Cortex of kidney (tissue), 1 donor: ENCODE data around the gene DUSP3.

Experiments
- DNase-seq: peaks from one replicate; lab custom pipeline; 2025; lab: John Stamatoyannopoulos, UW

DUSP3 gene

DNA sequence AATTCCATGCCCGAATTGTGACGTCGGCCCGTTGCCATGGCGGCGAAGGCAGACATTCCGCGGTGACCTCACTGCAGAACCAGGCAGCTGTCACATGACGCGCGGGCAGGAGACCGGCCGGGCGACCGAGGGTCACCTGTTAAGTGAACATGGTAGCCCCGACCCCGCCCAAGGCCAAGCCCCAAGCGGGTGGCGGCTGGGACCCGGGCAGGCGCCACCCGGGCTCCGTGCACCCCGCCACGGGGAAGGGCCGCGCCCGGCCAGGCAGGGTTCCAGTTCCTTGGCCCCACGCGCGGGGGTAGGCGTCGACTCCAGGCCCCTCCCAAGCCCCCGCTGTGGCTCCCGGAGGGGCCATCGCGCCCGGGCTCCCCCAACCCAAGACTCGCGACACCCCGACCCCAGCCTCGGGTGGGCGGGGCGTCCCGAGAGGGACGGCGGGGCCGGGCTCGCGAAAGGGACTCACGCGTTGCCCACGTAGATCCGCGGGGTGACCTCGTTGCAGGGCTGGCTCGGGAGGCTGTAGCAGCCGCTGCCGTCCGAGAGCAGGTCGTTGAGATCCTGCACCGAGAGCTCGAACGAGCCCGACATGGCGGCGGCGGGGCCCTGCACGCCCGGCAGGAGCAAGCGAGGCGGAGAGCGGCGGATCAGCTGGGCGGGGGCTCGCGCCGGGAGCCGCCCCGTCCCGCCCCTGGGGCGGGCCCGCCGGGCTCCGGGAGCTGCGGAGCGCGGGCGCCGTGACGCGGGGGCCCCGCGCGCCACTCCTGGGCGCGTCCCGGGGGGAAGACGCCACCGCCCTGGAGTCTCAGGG, at the start of gene DUSP3:
TSS of gene DUSP3 (minus strand) at position 641 of the 808 bp plus-strand sequence. CDS start at position 588, 53 bp downstream.
- peak; percentile 56 for DNase-seq

DNA sequence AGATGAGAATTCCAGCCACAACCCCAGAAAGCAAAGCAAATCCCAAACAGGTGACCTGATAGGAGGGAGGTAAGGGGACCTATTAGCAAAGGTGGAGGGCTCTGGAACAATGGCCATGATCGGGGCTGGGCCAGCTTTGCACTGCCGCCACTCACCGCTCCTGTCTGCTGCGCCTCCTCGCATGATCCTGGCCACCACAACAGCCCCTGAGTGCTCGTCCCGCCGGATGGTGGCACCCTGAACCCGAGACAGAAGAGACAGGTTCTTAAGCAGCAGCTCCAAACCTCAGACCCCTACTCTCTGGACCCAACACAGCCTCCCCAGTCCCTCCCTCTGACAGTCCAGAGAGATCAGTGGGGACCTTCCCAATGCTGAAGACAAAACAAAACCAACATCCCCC, 48.8 kb upstream of the DUSP3 start:
- no peak for DNase-seq

DNA sequence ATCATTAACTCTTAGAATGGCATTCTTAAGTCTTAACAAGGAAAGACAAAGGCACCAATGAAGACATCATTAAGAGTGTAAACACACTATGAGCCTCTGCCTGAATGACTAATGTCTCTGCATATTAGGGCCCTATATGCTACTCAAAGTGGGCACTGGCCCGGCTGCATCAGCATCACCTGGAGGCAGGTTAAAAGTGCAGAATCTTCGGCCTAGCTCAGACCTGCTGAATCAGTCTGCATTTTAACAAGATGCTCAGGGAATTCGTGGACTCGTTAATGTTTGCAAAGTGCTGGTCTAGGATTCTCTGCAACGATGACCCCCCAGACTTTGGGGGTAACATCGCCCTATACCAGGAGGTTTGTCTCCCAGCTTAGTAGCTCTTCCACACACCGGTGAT, 47.4 kb upstream of the DUSP3 start:
- no peak for DNase-seq

DNA sequence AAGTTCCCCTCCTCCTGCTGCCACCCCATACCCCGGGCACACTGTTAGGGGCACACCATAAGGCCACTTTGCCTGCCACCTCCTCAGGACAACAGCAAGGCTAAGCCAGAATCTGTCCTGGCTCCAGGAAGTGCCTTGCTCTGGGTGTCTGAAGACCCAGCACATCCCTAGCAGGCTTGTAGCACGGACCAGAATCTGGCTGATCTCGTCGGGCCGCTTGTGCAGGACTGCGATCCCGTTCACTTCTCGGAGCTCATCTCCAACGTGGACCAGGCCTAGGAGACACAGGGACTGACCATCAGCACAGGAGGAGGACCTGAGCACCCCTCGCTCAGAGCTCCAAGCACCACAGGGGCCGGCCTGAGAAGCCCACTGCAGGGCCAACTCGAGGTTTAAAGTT, 46.8 kb upstream of the DUSP3 start:
- DNase-seq, result no peak

DNA sequence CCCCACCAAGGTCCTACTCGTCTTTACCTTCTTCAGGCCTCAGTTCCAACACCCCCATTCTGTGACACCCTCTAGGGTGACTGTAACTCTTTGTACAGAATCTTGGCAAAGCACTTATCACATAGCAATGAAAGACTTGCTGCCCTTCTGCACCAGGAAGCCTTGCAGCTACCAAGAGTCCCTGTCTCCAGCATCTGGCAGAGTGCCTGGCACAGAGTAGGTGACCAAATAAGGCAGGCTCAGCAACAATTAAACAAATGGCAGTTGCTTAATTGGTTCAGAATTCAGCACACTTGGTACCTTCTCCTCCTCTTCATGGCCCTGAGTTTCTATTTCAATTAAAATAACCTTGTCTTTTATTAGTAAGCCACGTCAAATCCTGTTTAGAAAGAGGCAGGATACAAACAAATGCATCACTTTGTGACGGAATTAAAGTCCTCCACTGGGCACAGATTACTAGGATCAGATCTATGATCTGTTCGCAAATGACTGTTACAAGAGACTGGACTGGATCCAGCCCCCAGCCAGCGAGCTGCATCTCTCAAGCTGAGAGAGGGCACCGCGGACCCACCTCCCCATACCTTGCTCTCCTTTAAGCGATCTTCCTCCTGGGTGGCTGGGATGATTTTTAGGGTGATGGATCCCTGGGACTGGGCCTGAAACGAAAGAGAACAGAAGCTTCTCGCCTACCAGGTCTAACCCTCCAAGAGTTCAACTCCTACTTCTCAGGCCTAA, 44.7 kb upstream of the DUSP3 start:
- DNase-seq, result no peak

DNA sequence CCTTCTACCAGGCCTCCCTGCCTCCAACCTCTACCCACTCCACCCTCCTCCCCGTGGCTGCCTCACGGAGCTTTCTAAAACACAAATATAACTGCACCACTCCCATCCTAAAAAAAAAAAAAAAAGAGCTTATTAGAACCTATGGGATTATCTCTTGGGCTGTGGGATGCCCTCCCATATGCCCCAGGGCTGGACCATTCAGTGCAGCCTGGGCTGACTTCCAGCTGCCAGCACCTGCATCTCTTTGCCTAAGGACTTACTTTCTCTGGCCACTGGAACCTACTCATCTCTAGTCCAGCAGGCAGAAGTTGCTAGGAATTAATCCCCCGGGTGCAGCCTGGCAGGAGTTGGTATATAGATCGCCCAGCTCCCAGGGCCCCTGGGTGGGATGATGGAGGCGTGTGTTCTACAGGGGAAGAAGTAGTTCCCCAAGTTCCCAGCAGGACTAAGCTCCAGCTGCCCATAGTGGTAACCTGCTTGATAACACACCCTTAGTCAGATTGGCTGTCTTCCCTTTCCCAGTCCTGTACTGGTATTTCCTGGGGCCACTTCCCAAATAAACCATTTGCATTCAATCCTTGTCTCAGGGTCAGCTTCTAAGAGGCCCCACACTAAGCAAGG, 43.9 kb upstream of the DUSP3 start:
- no peak for DNase-seq

DNA sequence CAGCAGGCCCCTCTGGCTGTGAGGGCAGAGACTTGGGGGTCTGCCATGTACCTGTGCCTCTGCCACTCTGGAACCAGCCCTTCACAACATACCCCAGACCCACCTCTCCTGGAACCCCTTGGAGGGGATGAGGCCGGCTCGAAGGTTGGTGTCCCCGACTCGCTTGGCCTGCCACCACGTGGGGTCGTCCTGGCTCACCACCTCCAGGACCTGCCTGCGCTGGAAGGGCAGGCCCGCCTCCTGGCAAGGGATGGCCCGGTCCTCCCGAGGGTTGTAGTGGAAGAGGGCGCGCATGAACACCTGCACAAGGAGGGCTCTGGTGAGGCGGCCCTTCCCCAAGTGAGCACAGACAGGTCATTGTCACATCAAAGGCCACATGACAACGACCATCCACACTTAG, 42.0 kb upstream of the DUSP3 start:
- no peak for DNase-seq

DNA sequence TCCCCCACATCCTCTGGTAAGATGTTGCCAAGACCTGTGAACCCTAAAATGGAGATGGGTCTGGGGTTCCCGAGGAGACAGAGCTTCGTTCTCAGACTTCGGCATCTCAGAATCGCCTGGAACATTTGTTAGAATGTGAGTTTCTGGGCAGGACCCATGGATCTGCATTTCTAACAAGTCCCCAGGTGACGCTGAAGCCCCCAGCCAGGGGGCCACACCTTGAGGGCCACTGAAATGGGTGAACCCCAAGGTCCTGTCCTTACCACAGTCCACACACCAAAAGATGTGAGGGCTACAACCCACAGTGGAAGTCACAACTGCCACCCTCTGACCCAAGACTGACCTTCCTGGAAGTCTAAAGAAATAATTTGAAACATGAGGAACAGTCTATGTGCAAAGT, 40.2 kb upstream of the DUSP3 start:
- no peak for DNase-seq

DNA sequence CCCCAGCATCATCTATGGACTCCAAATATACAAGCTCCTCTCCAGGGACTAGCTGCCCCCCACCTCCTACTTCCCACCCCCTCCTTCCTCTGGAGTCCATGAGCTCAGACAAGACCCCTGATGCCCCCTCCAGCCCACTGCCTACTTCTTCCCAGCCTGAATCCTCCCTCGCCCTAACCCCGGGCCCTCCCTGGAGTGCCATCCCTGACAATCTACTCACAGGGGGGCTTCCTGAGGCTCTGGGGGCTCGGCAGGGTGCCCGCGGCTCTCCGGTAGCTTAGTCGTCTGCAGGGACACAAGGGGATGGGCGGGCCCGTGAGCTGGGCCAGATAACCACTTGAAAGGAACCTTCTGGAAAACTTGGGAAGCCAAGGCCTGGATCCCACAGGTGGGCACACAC, 39.0 kb upstream of the DUSP3 start:
- DNase-seq, result no peak

DNA sequence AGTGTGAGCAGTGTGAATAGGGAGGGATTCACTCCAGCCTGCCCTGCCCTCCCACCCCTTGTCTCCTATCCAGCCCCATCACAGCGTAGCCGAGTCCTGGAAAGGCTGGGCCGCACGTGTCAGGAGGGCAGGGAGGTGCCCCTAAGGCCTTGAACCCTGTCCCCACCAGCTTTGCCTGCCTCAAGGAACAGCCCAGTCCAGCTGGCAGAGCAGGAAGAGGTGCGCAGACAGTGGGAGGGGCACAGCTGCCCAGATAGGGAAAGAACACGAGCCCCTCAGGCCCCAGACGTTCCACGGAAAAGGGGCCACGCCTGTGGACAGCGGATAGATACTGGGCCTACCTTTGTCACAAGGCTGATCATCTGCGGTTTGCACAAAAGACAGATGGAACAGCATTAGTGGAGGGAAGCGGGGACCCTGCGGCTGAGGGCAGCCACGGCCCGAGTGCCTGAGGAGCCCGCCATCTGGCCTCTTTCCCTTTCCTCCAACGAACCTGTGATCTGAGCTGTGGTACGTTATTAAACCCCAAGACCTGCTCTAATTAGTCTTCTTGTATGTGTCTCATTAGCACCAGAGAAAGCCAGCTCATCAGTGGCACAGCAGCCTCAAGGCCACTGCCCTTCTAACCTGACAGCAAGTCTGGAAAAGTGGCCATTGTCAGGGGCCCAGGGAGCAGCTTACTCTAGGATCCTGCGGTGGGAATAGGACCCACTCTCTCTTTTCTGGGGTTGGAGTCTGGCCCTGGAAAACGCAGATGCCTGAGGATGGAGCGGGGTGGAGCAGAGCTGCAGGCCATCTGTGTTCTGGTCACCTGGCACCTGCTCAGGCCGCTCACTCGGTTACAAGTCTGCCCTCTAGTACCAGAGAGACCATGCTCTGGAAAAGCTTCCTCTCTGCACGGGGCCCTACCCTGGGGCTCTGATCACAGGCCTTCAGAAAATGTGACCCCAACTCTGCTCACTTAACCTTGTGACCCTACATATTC, 37.9 kb upstream of the DUSP3 start:
- DNase-seq, result no peak

DNA sequence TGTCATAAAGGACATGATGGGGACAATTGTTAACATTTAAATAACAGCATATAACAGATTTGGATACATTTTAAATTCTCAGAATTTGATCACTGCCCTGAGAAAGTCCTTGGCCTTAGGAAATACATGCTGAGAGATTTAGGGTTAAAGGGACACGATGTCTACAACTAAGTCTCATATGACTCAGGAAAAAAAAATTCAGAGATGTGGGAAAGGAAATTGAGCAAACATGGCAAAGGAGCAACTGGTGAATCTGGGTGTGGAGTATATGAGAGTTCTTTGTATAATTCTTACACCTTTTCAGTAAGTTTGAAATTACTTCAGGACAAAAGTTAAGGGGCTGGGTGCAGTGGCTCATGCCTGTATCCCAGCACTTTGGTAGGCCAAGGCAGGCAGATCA, 35.9 kb upstream of the DUSP3 start:
- DNase-seq, result no peak

DNA sequence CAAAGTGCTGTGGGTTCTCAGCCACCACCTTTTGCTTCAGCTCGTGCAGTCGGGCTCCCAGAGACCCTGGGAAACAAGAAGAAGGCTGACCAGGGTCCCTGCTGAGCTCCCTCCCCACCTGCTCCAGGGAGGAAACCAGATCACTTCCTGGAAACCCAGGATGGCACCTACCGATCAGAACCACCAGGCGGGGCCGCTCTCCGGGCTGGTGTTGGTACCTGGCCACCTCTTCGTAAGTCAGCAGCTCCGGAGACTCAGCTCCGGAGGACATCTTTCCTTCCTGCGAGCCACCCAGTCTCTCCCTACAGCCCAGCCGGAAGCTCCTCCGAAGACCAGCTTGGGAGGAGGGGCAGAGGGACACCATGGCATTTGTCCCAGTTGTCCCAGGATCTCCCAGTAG, 35.2 kb upstream of the DUSP3 start:
- no peak for DNase-seq

DNA sequence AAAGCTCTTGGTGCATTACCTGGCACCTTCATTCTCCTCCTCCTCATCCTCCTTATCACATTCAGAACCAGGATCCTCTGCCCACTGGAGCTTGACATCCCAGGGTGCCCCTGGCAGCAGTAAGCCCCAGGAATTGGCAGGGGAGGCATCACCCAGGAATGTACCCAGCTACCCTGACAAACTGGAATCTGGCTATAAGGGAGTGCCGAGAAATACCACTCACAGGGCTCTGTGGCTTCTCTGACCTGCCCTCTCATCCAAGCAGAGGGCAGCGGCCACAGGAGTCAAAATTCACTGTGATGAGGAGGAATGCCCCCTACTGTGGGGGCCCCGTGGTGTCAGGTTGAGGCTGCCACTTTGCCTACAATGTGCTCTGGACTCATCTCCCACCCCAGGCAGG, 34.6 kb upstream of the DUSP3 start:
- no peak for DNase-seq

DNA sequence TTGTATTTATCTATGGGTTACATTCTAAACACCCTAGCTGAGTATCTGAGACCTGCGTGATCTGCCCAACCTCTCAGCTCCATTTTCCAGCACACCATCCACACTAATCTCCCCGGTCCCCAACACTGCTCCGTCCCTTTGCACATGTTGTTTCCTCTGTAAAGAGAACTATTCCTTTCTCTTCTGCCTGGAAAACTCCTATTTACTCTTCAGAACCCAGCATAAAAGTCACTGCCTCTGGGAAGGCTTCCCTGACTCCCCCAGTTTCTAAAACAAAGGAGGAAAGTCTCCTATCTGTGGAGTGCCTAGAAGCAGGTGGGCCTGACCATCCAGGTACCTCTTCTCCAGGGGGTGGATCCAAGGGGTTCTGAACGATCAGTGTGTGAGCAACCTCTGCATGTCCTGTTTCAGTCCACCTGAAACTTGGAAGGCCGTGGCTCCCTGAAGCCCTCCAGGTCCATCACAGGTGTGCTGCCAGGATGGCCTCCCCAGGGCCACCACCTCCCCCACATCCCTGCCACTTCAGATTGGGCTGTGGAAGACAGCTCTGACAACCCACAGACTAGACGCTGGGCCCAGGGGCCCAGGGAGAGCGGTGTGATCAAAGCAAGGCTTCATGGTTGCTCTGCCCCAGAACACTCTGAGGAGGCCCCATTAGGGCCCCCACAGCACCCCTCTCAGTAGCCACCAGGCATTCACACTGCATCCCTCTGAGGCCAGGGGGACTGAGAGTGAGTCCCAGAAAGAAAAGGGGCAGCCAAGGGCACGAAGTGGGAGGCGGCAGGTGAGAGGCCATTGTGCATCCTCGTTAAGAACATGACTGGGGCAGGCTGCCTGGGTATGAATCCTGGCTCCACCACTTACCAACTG, 33.9 kb upstream of the DUSP3 start:
- DNase-seq, result no peak

DNA sequence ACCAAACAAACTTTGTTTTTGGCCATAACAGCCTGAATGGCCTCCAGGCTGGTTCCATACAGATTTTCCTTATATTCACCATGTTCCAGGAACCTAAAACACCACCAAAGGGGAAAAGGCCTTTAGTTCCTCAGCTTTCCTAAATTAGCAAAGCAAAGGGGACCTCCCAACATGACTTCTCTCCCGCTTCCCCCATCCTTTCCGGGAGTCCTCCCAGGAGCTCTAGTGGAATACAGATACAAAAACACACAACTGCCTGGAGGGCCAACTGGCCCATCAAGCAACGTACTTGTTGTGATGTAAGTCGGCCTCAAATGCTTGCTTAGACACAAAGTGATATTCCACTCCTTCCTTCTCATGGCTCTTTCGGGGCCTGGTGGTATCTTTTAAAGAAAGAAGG, 32.0 kb upstream of the DUSP3 start:
- no peak for DNase-seq

DNA sequence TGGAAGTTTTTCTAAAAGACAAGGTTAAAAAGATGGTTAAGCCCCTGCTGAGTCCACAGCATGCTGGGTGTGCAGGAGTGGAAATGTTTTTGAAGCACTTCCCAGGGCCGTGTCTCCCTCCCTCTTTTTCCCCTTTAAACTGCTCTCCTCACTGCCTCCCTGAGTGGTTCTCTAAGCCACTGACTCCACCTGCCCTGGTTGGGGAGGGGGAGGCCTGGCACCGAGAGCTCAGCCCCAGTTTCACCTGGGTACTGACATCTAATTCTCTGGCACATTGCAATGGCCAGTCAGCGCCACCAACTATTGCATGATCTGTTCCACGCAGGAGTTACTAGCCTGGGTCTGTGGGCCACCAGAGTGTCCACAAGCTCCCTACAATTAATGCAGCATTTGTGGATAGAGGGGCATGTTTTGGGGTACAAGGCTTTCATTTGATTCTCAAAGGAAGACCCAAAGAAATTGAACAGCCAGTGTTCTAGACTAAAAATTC, 31.5 kb upstream of the DUSP3 start:
- no peak for DNase-seq

DNA sequence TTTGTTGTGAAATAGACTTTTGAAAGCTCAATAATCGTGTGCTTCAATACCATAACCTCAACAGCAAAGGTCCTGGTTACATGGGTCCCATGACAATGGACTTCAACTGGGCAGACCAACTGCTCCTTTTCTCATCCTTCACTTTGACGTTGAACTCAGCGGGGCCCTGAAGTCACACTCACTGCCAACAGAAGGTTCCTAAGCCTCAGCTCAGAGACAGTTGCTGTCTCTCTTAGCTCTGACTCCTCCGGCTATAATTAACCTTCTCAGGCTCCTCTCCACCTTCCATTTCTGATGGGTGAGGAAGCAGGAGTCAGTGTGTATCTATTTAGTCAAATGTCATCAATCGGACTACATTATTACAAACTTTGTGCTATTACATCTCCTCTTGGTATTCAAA, 30.3 kb upstream of the DUSP3 start:
- DNase-seq, result no peak

DNA sequence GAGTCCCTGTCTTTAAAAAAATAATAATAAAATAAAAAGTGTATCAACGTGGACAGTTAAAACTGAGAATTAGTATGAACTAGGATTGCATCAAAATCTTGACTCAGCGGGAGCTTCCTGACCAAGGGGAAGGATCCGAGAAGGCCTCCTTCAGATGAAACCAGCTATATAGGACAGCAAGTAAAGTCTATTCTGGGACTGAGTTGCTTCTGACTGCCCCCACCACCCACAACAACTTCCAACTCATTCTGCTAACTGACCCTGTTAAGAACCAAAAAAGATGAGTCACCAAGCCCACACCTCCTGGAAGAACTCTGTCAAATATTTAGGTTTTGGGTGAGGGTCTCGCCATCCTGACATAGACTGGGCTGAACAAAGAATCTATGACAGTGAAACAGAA, 29.3 kb upstream of the DUSP3 start:
- DNase-seq, result no peak

DNA sequence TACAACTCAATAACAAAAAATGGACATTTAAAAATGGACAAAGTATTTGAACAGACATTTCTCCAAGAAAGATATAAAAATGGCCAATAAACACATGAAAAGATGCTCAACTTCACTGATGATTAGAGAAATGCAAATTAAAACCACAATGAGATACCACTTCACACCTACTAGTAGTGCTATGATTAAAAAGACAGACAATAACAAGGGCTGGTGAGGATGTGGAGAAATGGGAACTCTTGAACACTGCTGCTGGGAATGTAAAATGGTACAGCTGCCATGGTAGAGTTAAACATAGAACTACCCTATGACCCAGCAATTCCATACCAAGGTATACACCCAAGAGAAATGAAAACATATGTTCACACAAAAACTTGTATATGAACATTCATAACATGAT, 26.3 kb upstream of the DUSP3 start:
- no peak for DNase-seq

DNA sequence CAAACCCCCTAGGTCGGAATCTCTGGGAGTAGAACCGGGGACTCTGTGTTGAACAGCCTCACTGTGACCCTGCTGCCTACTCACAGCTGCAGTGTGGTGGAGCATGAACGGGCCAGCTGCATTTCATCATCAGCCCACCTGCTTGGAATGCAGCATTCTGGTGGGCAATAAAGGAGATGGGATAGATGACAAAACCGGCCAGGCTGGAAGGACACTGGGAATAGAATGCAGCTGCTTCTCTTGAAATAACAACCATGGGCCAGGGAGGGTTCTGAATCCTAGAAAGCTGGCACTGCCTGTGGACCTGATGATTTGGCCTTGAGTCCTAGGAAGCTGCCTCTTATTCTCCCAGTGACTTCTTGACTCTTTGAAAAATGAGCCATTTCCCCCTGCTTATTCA, 25.0 kb upstream of the DUSP3 start:
- no peak for DNase-seq

DNA sequence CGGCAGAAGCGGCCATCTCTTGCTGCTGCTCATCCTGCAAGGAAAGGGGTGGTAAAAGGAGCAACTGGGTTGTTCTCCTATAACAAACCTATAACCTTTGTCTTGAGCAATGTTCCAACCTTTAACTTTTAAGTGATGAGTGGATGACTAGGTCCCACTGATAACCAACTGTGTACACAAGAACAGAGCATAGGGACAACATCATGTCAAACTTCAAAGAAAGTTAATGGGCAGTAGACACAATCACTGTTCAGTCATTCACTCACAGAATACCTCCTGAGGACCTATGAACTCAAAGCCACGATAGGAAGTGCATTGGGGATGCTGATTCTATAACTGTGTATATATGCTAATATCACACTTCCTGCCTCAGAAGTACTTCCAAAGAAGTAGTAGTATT, 23.1 kb upstream of the DUSP3 start:
- DNase-seq, result no peak
